Measurements from ENCODE around the gene LDLRAP1. TPM values are rescaled to one million over a fixed set of nuclear protein-coding genes. Genes with fewer than 3 reads are reported as not detected.

LDLRAP1 gene
- 20.7 and 21.3 TPM in 2 replicates for total RNA-seq (ENCODE audit: low replicate concordance)
- long read RNA-seq, partial matches to known transcripts = 1 of 13 reads
- long read RNA-seq, other reads (novel, unspliced or antisense) = 11 of 13 reads

GRCh38 chr1:25543425-25544242 is at the start of gene LDLRAP1:
Gene LDLRAP1, plus strand, starts transcription at chr1:25543606. Its CDS starts 93 bp downstream, at chr1:25543699.
- H3K27ac Mint-ChIP-seq = peak within 1 kb of the TSS; percentile 29
- TF ChIP-seq CTCF (conservative IDR thresholded peaks at IDR 0.05) = no peak
- peaks cover 6% of the 10 kb centered on the region for H3K27me3 Mint-ChIP-seq
- peak; percentile 87 for DNase-seq (ENCODE audit: extremely low spot score, unreplicated experiment)
- H3K9me3 Mint-ChIP-seq = no peaks in the 10 kb centered on the region
- peaks cover 4% of the 10 kb centered on the region for H3K4me1 Mint-ChIP-seq (ENCODE audit: unreplicated experiment)
- H3K36me3 Mint-ChIP-seq = no peaks in the 10 kb centered on the region
- H3K4me3 Mint-ChIP-seq = peak within 1 kb of the TSS; percentile 84

GRCh38 chr1:25494952-25495351 is 48.5 kb upstream of the LDLRAP1 start:
- H3K4me3 Mint-ChIP-seq = no peak overlapping the region
- H3K9me3 Mint-ChIP-seq = no peaks in the 10 kb centered on the region
- H3K36me3 Mint-ChIP-seq = peaks cover 32% of the 10 kb centered on the region
- no peaks in the 10 kb centered on the region for H3K4me1 Mint-ChIP-seq (ENCODE audit: unreplicated experiment)
- no peaks in the 10 kb centered on the region for H3K27me3 Mint-ChIP-seq
- TF ChIP-seq CTCF (conservative IDR thresholded peaks at IDR 0.05) = no peak
- peak; percentile 13 for DNase-seq (ENCODE audit: extremely low spot score, unreplicated experiment)
- no peak overlapping the region for H3K27ac Mint-ChIP-seq

- no peak for DNase-seq (ENCODE audit: extremely low spot score, unreplicated experiment)
- Mint-ChIP-seq H3K4me3 (no peak overlapping the region), H3K27me3 (no peaks in the 10 kb centered on the region), H3K27ac (peak overlapping the region; percentile 70), H3K4me1 (ENCODE audit: unreplicated experiment) (peaks cover 18% of the 10 kb centered on the region), H3K36me3 (peaks cover 21% of the 10 kb centered on the region), H3K9me3 (no peaks in the 10 kb centered on the region)
- no peak for TF ChIP-seq CTCF (conservative IDR thresholded peaks at IDR 0.05)
These were observed 42.7 kb upstream of the LDLRAP1 start for GRCh38 chr1:25500694-25501093.

- Mint-ChIP-seq H3K27ac (peak overlapping the region; percentile 70), H3K4me3 (no peak overlapping the region), H3K4me1 (ENCODE audit: unreplicated experiment) (peaks cover 24% of the 10 kb centered on the region), H3K9me3 (no peaks in the 10 kb centered on the region), H3K27me3 (no peaks in the 10 kb centered on the region), H3K36me3 (peaks cover 19% of the 10 kb centered on the region)
- peak; percentile 36 for TF ChIP-seq CTCF (conservative IDR thresholded peaks at IDR 0.05)
- peak; percentile 45 for DNase-seq (ENCODE audit: extremely low spot score, unreplicated experiment)
These were observed 42.0 kb upstream of the LDLRAP1 start for GRCh38 chr1:25501235-25502058.

GRCh38 chr1:25502957-25503356 is 40.4 kb upstream of the LDLRAP1 start:
- no peak for TF ChIP-seq CTCF (conservative IDR thresholded peaks at IDR 0.05)
- Mint-ChIP-seq H3K9me3 (no peaks in the 10 kb centered on the region), H3K27ac (peak overlapping the region; percentile 93), H3K36me3 (peaks cover 12% of the 10 kb centered on the region), H3K4me1 (ENCODE audit: unreplicated experiment) (peaks cover 30% of the 10 kb centered on the region), H3K27me3 (no peaks in the 10 kb centered on the region), H3K4me3 (no peak overlapping the region)
- no peak for DNase-seq (ENCODE audit: extremely low spot score, unreplicated experiment)

Measured in type B pancreatic cell (in vitro differentiated cells).